HG03045 (cell line): ENCODE results near the gene PSTPIP1.

Experiments used
- ATAC-seq: cut with Tn5 transposase; IDR thresholded peaks from one replicate; pipeline ENCODE4 v1.9.1; 2021; ENCODE audit warnings: mild to moderate bottlenecking, moderate library complexity; ENCODE audit not compliant: unreplicated experiment

Gene PSTPIP1

GRCh38 chr15:77017761-77018720 lies 23.1 kb downstream of the PSTPIP1 start:
- no peak for ATAC-seq

- no peak for ATAC-seq
Observed at GRCh38 chr15:77018796-77019505, 24.0 kb downstream of the PSTPIP1 start.

- ATAC-seq, result no peak
Observed at GRCh38 chr15:77019521-77020331, 24.8 kb downstream of the PSTPIP1 start.

- no peak for ATAC-seq
Observed at GRCh38 chr15:77020348-77021087, 25.6 kb downstream of the PSTPIP1 start.

- ATAC-seq, result no peak
Observed at GRCh38 chr15:77021088-77021481, 26.2 kb downstream of the PSTPIP1 start.

GRCh38 chr15:77021803-77022381 lies 27.0 kb downstream of the PSTPIP1 start:
- no peak for ATAC-seq

- no peak for ATAC-seq
Observed at GRCh38 chr15:77022646-77023575, 28.0 kb downstream of the PSTPIP1 start.

- no peak for ATAC-seq
Observed at GRCh38 chr15:77023576-77024272, 28.8 kb downstream of the PSTPIP1 start.

- ATAC-seq, result no peak
Observed at GRCh38 chr15:77024273-77025082, 29.6 kb downstream of the PSTPIP1 start.

GRCh38 chr15:77025083-77025901 lies 30.4 kb downstream of the PSTPIP1 start:
- no peak for ATAC-seq

- ATAC-seq, result no peak
Observed at GRCh38 chr15:77025941-77026411, 31.1 kb downstream of the PSTPIP1 start.

- ATAC-seq, result no peak
Observed at GRCh38 chr15:77026501-77027110, 31.7 kb downstream of the PSTPIP1 start.

- ATAC-seq, result no peak
Observed at GRCh38 chr15:77027111-77027696, 32.3 kb downstream of the PSTPIP1 start.

- ATAC-seq, result no peak
Observed at GRCh38 chr15:77027697-77028450, 32.9 kb downstream of the PSTPIP1 start.
